ENCODE data around the gene FOXC2. TPM values are rescaled to one million over a fixed set of nuclear protein-coding genes. Genes with fewer than 3 reads are reported as not detected.
A peak's percentile ranks its signal among the peaks of the same experiment; 100 is the strongest.

FOXC2 gene
- total RNA-seq, 4 donors from 2014 or later: 0.56 TPM; not detected in 3

GRCh38 chr16:86524029-86524428 lies 42.6 kb upstream of the FOXC2 start:
- Histone ChIP-seq H3K27me3 (peaks cover 42% of the 10 kb centered on the region), H3K9me3 (no peaks in the 10 kb centered on the region), H3K4me1 (peaks cover 11% of the 10 kb centered on the region), H3K36me3 (no peaks in the 10 kb centered on the region), H3K4me3 (no peak overlapping the region), H3K27ac (no peak overlapping the region)
- TF ChIP-seq EP300 (IDR thresholded peaks at IDR 0.05): no peak
- TF ChIP-seq POLR2AphosphoS5 (IDR thresholded peaks at IDR 0.05): no peak
- TF ChIP-seq, protein P1, sequence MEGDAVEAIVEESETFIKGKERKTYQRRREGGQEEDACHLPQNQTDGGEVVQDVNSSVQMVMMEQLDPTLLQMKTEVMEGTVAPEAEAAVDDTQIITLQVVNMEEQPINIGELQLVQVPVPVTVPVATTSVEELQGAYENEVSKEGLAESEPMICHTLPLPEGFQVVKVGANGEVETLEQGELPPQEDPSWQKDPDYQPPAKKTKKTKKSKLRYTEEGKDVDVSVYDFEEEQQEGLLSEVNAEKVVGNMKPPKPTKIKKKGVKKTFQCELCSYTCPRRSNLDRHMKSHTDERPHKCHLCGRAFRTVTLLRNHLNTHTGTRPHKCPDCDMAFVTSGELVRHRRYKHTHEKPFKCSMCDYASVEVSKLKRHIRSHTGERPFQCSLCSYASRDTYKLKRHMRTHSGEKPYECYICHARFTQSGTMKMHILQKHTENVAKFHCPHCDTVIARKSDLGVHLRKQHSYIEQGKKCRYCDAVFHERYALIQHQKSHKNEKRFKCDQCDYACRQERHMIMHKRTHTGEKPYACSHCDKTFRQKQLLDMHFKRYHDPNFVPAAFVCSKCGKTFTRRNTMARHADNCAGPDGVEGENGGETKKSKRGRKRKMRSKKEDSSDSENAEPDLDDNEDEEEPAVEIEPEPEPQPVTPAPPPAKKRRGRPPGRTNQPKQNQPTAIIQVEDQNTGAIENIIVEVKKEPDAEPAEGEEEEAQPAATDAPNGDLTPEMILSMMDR (IDR thresholded peaks at IDR 0.05): no peak
- TF ChIP-seq POLR2A (IDR thresholded peaks at IDR 0.05): no peak
- 52% methylated on average over 6 of the region's 6 CpGs for WGBS
- no peak for DNase-seq (ENCODE audit: low spot score in 2 of 2)

- no peaks in the 10 kb centered on the region for H3K4me1 ChIP-seq
- no peak for TF ChIP-seq POLR2AphosphoS5 (IDR thresholded peaks at IDR 0.05)
- TF ChIP-seq, protein P1 (IDR thresholded peaks at IDR 0.05): no peak
- no peak for TF ChIP-seq EP300 (IDR thresholded peaks at IDR 0.05)
- TF ChIP-seq POLR2A (IDR thresholded peaks at IDR 0.05): no peak
- H3K36me3 ChIP-seq: no peaks in the 10 kb centered on the region
- no peak overlapping the region for H3K27ac ChIP-seq
- H3K4me3 ChIP-seq: no peak overlapping the region
- WGBS: 62% methylated on average over 12 of the region's 12 CpGs
- no peak for DNase-seq (ENCODE audit: low spot score in 2 of 2)
- H3K9me3 ChIP-seq: no peaks in the 10 kb centered on the region
- H3K27me3 ChIP-seq: peaks cover 28% of the 10 kb centered on the region
Observed at GRCh38 chr16:86525696-86526095, 40.9 kb upstream of the FOXC2 start.

- no peaks in the 10 kb centered on the region for H3K9me3 ChIP-seq
- no peak for DNase-seq (ENCODE audit: low spot score in 2 of 2)
- no peaks in the 10 kb centered on the region for H3K4me1 ChIP-seq
- H3K27me3 ChIP-seq: peaks cover 13% of the 10 kb centered on the region
- no peak for TF ChIP-seq POLR2A (IDR thresholded peaks at IDR 0.05)
- no peak for TF ChIP-seq POLR2AphosphoS5 (IDR thresholded peaks at IDR 0.05)
- TF ChIP-seq EP300 (IDR thresholded peaks at IDR 0.05): no peak
- TF ChIP-seq, protein P1 (IDR thresholded peaks at IDR 0.05): no peak
- no peak overlapping the region for H3K27ac ChIP-seq
- no peak overlapping the region for H3K4me3 ChIP-seq
- WGBS: 91% methylated on average over 15 of the region's 15 CpGs
- peaks cover 3% of the 10 kb centered on the region for H3K36me3 ChIP-seq
Observed at GRCh38 chr16:86527366-86527765, 39.3 kb upstream of the FOXC2 start.

- WGBS: 93% methylated on average over 32 of the region's 38 CpGs
- TF ChIP-seq POLR2AphosphoS5 (IDR thresholded peaks at IDR 0.05) (no peak), EP300 (IDR thresholded peaks at IDR 0.05) (no peak), POLR2A (IDR thresholded peaks at IDR 0.05) (no peak)
- TF ChIP-seq, protein P1 (IDR thresholded peaks at IDR 0.05): no peak
- Histone ChIP-seq H3K9me3 (no peaks in the 10 kb centered on the region), H3K27me3 (peaks cover 4% of the 10 kb centered on the region), H3K27ac (no peak overlapping the region), H3K36me3 (peaks cover 7% of the 10 kb centered on the region), H3K4me3 (no peak overlapping the region), H3K4me1 (no peaks in the 10 kb centered on the region)
- DNase-seq (ENCODE audit: low spot score in 2 of 2): peak in 1 of 2 donors; percentile 44
Observed at GRCh38 chr16:86528061-86528929, 38.3 kb upstream of the FOXC2 start.

DNA sequence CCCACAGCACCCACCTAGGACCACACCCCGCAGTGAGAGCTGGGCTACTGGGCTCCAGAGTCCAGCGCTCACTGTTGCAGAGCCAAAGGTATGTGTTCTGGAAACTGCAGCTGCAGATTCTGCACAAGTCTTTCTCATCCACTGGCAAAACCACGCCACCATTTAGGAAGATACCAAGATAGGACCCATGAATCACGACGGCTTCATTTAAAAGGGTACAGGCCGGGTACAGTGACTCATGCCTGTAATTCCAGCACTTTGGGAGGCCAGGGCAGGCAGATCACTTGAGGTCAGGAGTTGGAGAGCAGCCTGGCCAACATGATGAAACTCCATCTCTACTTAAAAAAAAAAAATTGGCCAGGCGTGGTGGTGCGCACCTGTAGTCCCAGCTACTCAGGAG lies 37.5 kb upstream of the FOXC2 start:
- Histone ChIP-seq H3K4me3 (no peak overlapping the region), H3K9me3 (no peaks in the 10 kb centered on the region), H3K36me3 (peaks cover 7% of the 10 kb centered on the region), H3K27ac (no peak overlapping the region), H3K4me1 (no peaks in the 10 kb centered on the region), H3K27me3 (peaks cover 1% of the 10 kb centered on the region)
- DNase-seq (ENCODE audit: low spot score in 2 of 2): no peak
- TF ChIP-seq, protein P1 (IDR thresholded peaks at IDR 0.05): no peak
- 91% methylated on average over 8 of the region's 8 CpGs for whole genome bisulfite sequencing

All from suprapubic skin (tissue), 4 donors.